Fibroblast of skin of scalp (primary cell): ENCODE results near the gene PET117. TPM values are rescaled to one million over a fixed set of nuclear protein-coding genes. Genes with fewer than 3 reads are reported as not detected.
"Not testable (repeated sequence)": the region's sequence is repeated elsewhere in the genome, so short reads cannot be mapped to it uniquely, and the experiment has no call there.

Source experiments
- DNase-seq: peaks from one replicate; pipeline ENCODE4 v3.0.0-alpha.2; 2013
- polyA plus RNA-seq, 2 experiments: library from polyadenylated mRNA; unstranded; fragments of 120-200 nt; gene quantifications; one replicate each; pipeline ENCODE4 v1.2.1, GENCODE V29; 2013; ENCODE audit not compliant: insufficient read length in 2 of 2

PET117 gene, protein sequence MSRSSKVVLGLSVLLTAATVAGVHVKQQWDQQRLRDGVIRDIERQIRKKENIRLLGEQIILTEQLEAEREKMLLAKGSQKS
- 10.7 TPM for polyA plus RNA-seq (2013, experiment 1 of 2; ENCODE audit: insufficient read length)
- 10.1 TPM for polyA plus RNA-seq (2013, experiment 2 of 2; ENCODE audit: insufficient read length)

DNA sequence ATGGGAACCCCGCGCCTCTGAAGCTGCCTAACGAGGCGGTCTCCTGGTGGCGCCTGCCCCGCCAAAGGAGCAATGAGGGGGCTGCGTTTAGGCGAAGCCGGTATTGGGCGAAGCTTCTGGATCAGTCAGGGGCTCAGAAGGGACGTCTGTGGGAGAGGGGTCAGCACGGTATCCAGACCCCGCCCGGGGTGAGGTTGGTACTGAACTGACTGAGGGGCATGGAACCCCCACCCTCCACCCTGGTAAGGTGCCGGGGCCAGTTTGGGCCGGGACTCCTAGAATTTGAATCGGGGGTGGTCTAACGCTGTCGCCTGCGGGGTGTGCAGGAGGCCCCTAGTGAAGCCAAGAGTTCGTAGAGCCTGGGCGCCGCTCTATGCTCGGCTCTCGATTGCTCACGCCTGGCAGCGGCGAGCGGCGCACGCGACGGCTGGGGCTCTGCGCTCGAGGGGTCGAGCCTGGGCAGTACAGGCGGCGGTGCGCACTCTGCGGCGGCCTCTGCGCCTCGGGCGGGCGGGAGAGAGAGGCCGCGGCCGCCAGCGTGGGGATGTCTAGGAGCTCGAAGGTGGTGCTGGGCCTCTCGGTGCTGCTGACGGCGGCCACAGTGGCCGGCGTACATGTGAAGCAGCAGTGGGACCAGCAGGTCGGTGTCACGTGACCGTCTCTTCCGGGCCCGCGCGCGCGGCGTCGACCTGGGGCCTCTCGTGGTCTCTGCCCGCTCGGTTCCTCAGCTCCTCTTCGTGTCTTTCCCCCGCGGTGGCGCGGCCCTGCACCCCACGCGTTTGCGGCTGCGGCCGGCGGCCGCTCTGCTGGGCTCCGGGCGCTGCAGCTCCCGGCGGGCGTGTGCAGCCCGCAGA, at the start of gene PET117, which contains the start of gene KAT14:
Gene PET117 (plus strand): TSS at position 452 of the 854 bp plus-strand sequence. CDS start 93 bp downstream, at position 545.
Gene KAT14 (plus strand): TSS at position 452 of the 854 bp plus-strand sequence. CDS start 4,798 bp downstream, outside the sequence.
- peak; percentile 96 for DNase-seq

DNA sequence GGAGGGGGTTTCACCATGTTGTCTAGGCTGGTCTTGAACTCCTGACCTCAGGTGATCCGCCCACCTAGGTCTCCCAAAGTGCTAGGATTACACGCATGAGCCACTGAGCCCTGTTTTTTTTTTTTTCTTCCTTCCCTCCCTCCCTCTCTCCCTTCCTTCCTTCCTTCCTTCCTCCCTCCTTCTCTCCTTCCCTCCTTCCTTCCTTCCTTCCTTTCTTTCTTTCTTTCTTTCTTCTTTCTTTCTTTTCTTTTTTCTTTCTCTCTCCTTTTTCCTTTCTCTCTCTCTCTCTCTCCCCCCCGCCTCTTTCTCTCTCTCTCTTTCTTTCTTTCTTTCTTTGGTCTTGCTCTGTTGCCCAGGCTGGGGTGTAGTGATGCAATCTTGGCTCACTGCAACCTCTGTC, 49.4 kb upstream of the PET117 start:
- not testable (repeated sequence) for DNase-seq

DNA sequence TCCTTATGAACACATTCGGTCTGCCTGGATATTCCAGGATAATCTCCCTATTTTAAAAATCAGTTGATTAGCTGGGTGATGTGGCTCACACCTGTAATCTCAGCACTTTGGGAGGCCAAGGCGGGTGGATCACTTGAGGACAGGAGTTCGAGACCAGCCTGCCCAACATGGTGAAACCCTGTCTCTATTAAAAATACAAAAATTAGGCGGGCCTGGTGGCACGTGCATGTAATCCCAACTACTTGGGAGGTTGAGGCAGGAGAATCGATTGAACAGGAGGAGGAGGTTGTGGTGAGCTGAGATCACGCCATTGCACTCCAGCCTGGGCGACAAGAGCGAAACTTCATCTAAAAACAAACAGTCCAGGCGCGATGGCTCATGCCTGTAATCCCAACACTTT, 48.8 kb upstream of the PET117 start:
- DNase-seq = not testable (repeated sequence)

DNA sequence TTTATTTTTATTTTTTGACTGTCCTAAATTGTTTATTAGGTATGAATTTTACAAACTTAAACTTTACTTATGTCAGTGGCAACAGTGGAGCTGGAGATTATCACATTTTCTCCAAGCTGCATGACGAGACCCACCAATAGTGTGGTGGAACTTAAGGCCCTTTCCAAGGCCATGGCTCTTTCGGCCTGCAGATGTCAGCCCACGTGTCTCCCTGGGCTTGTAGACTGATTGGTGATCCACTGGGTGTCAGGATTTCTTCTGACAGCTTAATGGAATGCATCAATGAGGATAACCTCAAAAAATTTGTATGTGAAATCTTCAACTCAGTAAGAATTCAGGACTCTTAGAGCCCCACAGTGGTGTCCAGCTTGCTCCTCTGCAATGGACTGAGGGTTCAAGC, 47.6 kb upstream of the PET117 start:
- no peak for DNase-seq

DNA sequence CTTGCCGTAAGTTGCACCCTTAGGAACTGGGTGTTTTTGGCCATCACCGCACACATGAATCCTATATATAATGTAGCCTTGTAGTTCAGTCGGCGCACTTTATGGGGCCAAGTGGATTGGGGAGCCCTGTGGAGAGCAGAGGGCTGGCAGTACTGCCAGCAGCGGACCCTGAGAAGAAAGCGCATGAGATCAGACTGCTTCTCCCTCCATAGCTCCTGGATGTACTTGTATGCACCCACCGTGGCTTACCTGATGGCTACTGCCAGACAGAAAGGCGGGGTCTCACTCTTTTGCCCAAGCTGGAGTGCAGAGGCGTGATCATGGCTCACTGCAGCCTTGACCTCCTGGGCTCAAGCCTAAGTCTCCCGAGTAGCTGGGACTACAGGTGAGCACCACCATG, 47.2 kb upstream of the PET117 start:
- DNase-seq = no peak

DNA sequence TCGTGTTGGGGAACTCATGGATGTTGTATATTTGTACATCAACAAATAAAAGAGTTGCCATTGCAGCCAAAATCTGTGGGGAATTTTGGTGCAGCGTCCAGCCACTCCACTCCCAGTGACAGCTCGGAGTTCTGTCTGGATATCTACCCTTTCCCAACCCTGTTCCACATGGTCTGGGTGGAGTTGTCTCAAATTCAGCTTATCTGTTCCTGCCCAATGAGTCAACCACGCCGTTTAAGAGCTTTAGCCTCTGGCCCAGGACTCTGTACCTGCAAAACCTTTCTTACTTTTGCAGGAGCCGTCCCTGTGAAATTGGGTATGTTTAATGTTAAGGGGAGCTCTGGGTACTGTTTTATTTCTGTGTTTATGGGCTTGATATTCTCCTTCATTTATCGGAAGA, 46.0 kb upstream of the PET117 start:
- no peak for DNase-seq

DNA sequence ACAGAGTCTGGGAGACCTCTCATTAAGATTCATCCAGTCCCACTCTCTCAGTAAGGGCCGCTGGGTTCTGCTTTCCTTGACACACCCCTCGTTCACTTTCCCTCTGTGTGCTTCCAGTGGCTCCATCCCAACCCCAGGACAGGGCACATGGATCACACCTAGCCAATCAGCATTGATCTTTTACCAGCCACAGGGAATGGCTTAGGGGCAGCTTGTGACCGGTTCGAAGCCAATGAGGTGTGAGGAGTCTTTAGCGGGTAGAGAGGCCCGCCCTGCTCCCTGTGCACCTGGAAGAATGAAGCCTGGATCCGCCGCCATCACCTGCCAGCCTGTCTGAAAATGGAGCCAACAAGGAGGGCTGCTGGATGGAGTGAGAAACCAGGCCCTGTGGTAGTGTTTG, 44.8 kb upstream of the PET117 start:
- no peak for DNase-seq

DNA sequence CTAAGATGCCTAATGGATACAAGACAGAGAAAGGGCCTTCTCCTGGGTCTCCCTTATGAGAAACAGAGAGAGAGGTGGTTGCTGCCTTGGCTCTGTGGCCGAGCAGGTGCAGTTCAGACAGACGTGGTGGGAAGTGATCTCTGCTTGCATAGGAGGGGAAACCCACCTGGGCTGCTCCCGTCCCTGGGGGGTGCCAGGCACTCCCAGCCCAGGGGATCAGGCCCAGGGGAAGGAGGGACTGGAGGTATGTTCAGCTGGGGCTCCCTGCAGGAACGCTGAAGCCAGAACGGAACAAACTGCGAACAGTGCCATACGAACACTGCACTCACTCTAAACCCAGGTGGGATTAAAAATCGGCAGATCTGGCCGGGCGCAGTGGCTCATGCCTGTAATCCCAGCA, 44.3 kb upstream of the PET117 start:
- no peak for DNase-seq

DNA sequence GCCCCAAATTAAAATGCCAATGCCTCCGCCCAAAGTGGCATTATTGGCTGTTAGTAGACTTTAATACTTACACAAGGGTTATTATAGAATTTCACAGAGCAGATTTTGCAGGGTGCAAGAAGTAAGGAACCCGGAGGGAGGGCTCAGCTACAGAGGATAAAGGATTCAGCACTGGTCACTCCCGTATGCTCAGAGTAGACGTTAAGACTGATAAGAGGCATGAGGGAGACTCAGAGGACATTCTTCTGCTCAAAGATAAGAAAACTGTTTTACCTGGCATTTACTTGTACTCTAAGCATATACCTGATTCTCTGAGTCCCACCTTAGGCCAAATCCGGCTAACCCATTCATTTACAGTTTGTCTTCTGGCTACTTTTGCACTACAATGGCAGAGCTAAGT, 43.5 kb upstream of the PET117 start:
- DNase-seq = no peak

DNA sequence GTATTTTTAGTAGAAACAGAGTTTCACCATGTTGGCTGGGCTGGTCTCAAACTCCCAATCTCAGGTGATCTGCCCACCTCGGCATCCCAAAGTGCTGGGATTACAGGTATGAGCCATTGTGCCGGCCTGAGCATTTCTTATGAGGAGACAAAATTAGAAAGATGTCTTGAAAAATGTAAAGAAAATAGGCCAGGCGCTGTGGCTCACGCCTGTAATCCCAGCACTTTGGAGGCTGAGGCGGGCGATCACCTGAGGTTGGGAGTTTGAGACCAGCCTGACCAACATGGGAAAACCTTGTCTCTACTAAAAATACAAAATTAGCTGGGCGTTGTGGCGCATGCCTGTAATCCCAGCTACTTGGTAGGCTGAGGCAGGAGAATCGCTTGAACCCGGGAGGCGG, 37.1 kb upstream of the PET117 start:
- not testable (repeated sequence) for DNase-seq

DNA sequence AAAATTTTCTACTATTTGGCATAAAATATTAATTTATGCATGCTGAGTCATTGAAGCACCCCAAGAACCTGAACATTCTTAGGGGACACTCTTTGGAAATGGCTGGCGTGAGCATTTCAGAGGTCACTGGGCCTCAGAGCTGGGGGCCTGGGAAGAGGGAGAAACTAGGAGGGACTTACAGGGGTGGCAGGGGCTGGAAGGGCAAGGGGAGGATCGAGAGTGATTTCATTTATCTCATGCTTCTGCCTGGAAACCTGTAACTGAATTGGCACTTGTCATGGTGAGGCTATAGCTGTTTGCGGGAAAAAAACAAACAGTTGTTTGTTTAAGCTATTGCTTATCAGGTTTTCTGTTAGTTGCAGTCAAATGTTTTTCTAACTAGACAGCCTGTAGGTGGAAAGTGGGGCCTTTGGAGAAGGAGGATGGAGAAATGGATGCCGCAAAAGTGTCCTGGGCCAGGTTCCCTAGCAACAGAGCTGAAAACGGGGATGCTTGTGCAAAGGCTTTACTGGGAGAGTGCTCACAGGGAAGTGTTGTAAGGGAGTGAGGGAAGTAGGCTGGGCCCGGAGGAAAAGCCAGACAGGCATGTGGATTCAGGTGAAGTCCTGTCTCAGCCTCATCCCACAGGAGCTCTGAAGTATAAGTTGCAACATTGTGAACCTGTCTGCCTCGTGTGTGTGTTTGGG, 36.4 kb upstream of the PET117 start:
- no peak for DNase-seq

DNA sequence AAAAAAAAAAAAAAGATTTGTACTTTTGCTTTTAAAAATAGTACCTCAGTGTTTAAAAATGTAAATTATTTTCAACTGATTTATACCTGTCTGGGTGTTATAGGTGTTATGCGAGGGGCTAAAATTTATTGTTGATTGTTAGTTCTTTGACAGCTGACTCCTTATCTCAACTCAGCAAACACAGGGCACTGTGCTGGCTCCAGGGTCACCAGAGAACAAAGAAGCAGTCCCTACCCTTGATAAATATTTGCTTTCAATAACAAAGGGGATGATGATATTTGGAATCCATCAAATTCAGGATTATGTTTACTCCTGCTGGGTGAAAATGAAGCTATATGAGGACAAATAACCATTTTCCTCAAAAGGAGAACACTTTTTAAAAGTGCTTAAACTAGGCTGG, 34.2 kb upstream of the PET117 start:
- no peak for DNase-seq

DNA sequence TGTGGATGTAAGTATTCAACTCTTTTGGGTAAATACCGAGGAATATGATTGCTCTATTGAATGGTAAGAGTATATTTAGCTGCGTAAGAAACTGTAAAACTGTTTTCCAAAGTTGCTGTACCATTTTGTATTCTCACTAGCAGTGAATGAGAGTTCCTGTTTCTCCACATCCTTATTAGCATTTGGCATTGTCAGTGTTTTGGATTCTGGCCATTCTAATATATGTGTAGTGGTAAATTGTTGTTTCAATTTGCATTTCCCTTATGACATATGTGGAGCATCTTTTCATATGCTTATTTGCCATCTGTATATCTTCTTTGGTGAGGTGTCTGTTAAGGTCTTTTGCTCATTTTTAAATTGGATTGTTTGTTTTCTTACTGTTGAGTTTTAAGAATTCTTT, 29.3 kb upstream of the PET117 start:
- DNase-seq = no peak

DNA sequence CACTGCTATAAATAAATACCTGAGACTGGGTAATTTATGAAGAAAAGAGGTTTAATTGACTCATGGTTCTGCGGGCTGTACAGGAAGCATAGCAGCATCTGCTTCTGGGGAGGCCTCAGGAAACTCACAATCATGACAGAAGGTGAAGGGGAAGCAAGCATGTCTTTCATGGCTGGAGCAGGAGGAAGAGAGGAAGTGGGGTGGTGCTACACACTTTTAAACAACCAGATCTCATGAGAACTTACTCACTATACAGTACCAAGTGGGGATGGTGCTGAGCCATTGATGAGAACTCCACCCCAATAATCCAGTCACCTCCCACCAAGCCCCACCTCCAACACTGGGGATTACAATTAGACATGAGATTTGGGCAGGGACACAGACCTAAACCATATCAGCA, 9.1 kb upstream of the PET117 start:
- DNase-seq = not testable (repeated sequence)

DNA sequence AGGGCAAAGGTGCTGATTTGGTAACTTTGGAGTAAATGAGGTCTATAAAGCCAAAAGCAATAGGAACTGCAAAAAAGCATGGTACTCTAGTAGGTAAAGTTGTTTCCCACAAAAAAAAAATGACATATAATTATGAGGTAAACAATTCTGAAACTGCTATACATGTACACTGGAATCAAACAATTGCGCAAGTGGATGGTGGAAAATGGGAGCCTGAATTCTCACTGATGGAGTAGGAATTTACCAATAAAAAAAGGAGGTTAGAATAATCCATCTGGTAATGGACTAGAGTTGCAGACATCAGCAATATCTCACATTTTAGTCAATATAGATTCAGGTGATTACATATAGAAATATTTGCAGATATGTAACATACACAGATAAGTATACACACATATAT, 5.0 kb upstream of the PET117 start:
- no peak for DNase-seq

DNA sequence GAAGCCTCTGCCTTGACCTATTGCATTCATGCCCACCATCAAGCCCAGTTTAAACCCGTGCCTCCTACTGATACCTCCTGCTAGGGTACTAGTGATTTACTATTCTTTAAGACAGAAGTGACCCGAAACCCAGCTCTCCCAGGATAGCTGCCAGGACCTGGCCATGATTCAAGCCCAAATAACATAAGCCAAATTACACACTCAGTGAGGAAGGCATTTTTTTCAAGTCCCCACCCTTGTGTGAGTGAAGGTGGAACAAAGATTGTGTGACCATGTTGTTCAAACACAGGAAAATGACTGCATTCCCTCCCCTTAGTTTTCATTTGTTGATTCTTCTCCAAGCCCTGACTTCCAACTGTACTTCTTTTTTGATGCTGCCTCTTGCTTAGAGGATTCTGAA, 3.7 kb upstream of the PET117 start:
- no peak for DNase-seq

DNA sequence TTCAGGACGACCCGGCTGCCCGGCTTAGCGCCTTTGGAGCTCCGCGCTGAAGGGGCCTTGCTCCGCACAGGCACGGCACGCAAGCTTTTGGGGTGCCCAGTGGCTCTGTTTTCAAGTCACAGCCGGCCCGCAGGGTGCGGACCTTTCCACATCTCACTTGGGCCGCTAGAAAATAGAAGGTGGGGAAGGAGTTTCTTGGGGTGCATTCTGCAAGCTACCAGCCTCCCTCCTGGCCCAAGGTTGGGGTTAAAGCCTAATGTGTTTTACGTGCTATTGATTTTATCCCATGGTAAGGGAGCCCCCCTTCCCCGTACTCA, 561 bp downstream of the PET117 start:
- no peak for DNase-seq

DNA sequence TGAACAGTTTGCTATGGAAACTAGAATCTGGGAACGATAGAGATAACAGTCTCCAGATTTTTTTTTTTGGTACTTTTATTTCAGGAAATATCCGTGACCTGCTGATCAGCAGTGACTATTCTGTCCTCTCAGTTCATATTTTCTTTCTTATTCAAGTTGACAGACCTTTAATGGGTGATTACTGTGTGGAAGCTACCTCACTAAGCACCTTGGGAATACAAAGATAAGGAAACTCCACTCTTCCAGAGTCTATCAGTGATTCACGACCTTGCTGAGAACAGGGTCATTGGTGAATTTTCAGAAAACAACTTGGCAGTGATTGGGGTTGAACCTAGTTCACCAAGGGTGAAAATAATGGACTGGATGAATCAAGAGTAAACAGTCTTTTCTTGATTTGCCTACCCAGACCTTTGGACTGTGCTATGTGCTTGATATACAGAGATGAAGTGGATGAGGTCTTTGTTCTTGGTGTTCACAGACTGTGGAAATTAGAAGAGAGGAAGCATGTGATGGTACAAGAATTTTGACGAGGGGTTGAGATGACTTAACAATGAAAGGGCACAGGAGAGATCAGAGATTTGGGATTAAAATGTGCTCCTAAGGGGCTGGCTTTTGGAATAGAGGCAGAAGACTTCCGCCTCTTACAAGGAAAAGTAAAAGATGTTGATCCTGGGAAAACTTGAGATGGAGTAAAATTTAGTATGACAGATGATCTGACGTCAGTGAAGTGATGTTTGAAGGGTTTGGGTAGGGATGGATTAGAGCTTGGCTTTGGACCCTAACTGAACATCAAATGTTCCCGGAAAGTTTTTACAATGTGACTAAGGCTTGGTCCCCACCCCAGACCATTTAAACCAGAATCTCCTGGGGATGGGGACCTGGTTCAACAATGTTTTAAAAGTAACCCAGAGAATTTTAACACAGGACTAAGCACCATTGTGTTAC, 1.2 kb downstream of the PET117 start:
- DNase-seq = no peak

DNA sequence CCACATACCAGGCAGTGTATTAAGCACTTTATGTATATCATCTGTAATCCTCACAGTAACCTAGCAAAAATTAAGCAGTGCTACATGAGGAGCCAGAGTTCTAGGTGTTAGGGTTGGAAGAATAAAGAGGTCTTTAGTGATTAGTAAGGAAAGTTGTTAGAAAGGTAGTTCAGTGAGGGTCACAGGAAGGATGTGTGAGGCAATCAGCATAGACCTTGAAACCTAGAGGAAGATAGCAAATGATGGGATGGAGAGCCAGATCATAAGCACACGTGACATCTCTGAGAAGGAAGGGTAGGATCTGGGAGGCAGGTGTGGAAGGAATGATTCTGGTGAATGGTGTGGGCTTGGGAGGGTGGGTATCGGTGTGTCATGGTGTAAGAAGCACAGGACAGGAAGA, 2.2 kb downstream of the PET117 start:
- no peak for DNase-seq

DNA sequence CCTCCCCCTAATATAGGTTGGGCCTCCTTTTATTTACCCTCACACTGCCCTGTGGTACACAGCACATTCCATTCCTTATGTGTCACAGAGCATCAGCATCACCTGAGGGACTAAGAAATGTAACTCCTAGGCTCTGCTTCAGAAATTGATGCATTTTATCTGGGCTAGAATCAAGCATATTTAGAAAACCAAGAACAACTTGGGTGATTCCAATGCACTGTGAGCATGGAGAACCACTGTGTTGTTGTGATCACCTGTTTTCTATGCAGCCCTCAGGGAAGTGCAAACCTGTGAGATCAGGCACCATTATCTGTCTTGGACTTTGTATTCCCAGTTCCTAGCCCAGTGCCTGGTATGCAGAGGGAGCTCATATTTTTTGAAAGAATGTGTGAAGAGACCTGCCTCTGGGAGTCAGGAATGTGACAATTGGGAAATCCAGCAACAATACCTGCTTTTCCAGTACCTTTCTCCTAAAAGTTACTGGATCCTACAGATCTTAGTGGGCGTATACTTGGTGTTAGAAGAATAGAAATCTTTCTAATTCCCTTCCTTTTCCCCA, 7.0 kb downstream of the PET117 start:
- DNase-seq = no peak

DNA sequence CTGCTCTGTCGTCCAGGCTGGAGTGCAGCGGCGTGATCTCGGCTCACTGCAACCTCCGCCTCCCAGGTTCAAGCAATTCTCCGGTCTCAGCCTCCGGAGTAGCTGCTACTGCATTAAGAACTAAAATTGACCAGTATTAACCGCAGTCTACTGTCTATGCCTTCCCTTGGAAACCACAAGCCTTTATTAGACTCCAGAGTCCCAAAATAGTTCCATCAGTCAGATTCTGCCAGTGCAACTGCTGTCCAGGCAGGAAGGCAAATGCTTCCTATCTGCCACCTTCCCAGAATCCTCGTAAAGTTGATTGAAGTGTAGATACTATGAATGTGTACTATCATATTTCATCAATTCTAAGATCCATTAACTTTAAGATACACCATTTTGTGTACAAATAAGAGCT, 16.7 kb downstream of the PET117 start:
- no peak for DNase-seq

DNA sequence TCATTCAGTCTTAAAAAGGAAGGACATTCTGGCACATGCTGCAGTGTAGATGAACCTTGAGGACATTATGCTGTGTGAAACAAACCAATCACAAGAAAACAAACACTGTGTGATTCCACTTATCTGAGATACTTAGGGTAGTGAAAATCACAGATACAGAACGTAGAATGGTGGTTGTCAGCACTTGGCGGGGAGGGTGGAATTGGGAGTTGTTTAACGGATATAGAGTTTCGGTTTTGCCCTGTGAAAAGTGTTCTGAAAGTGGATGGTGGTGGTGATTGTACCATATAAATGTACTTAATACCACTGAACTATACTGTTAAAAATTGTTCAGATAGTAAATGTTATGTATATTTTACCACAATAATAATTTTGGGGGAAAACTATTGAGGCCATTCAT, 18.4 kb downstream of the PET117 start:
- DNase-seq = no peak
